K562 (cell line): ENCODE data around the gene TTC32. TPM values are rescaled to one million over a fixed set of nuclear protein-coding genes. Genes with fewer than 3 reads are reported as not detected.
"Not testable (repeated sequence)": the region's sequence is repeated elsewhere in the genome, so short reads cannot be mapped to it uniquely, and the experiment has no call there.

Experiments used
- ATAC-seq: fragments of 200-7000 bp; cut with Tn5 transposase; 3 replicates; pipeline ENCODE4 v1.9.1; 2020; ENCODE audit warnings: moderate library complexity
- BruUV-seq: library from RNA; stranded (reverse); fragments of 400-500 nt; replicated peaks from 2 replicates; lab custom pipeline; 2021; lab: Mats Ljungman, UMichigan
- CTCF ChIA-PET: fragments of 300-600 bp; formaldehyde crosslinking; extraction: SDS; loops from one replicate; lab custom pipeline; 2021; ENCODE audit warnings: low intra/inter-chr PET ratio; lab: Yijun Ruan, JAX
- POLR2A ChIA-PET: fragments of 300-600, 350-650 bp; sonication (Branson Sonifier 250); formaldehyde crosslinking; extraction: SDS; loops from one replicate; lab custom pipeline; 2021; ENCODE audit warnings: antibody characterized with exemption, inconsistent platforms; lab: Yijun Ruan, JAX
- DNase-seq, 4 experiments: peaks; one replicate each; pipeline versions ENCODE4 v3.0.0 to v3.0.0-alpha.2; 2011 to 2018; ENCODE audit warnings: low spot score in 3 of 4, mixed read lengths in 3 of 4; ENCODE audit errors: extremely low read depth in 1 of 4
- FAIRE-seq: peaks from 2 replicates; lab custom pipeline; 2011; peaks lifted over from hg19 to GRCh38; lab: Jason Lieb, UNC
- H2AFZ ChIP-seq: 2 replicates; pipeline ENCODE4 v1.6.0; 2011; ENCODE audit warnings: low read depth, low read length, control low read depth, inconsistent platforms
- H3K27ac ChIP-seq: fragments of 200-600 bp; 3 replicates; pipeline ENCODE4 v1.8.0; 2011; ENCODE audit warnings: low read depth, mild to moderate bottlenecking, control low read depth, inconsistent platforms, low read length, moderate library complexity, mixed read lengths; ENCODE audit errors: extremely low read depth
- H3K27me3 ChIP-seq, 2 experiments: fragments of 300-600 bp in 1 of 2; 2 replicates in 1 of 2; 3 replicates in 1 of 2; pipeline versions ENCODE4 v1.6.0 to v1.8.0; 2011; ENCODE audit warnings: inconsistent platforms in 2 of 2, low read length in 2 of 2, mild to moderate bottlenecking in 1 of 2, mixed read lengths in 1 of 2, moderate library complexity in 1 of 2; ENCODE audit not compliant: control insufficient read depth in 2 of 2, insufficient read depth in 2 of 2
- H3K36me3 ChIP-seq: fragments of 300-600 bp; 3 replicates; pipeline ENCODE4 v1.8.0; 2011; ENCODE audit warnings: mild to moderate bottlenecking, low read length, inconsistent platforms; ENCODE audit not compliant: control insufficient read depth, insufficient read depth
- H3K4me1 ChIP-seq, 2 experiments: fragments of 200-600 bp in 1 of 2; replicated peaks in 1 of 2; 2 replicates in 1 of 2; 3 replicates in 1 of 2; pipeline versions ENCODE4 v1.5.1 to v1.8.0; 2011; ENCODE audit warnings: inconsistent platforms in 2 of 2, low read length in 2 of 2, mild to moderate bottlenecking in 1 of 2, mixed read lengths in 1 of 2, moderate library complexity in 1 of 2; ENCODE audit not compliant: control insufficient read depth in 2 of 2, insufficient read depth in 2 of 2
- H3K4me2 ChIP-seq: 2 replicates; pipeline ENCODE4 v1.6.1; 2011; ENCODE audit warnings: low read length, control low read depth, inconsistent platforms, mixed read lengths; ENCODE audit not compliant: insufficient read depth
- H3K4me3 ChIP-seq: fragments of 200-600 bp; sonication (generic), shearing (Covaris generic); 2 replicates; pipeline ENCODE4 v1.5.1; 2016; ENCODE audit warnings: control low read depth, inconsistent platforms
- H3K79me2 ChIP-seq: fragments of 200-600 bp; 3 replicates; pipeline ENCODE4 v1.8.0; 2011; ENCODE audit warnings: low read length, inconsistent platforms; ENCODE audit not compliant: control insufficient read depth, insufficient read depth
- H3K9ac ChIP-seq, 2 experiments: 2 replicates each; pipeline versions ENCODE4 v1.6.0 to v1.6.1; 2011; ENCODE audit warnings: low read depth in 2 of 2, low read length in 2 of 2, control low read depth in 1 of 2, inconsistent platforms in 1 of 2, mild to moderate bottlenecking in 1 of 2, mixed read lengths in 1 of 2; ENCODE audit not compliant: insufficient read depth in 1 of 2
- H3K9me1 ChIP-seq: one replicate; pipeline ENCODE4 v1.6.0; 2011; ENCODE audit warnings: inconsistent platforms, mild to moderate bottlenecking, low read length, moderate library complexity; ENCODE audit not compliant: control insufficient read depth, insufficient read depth
- H3K9me3 ChIP-seq: replicated peaks from 2 replicates; pipeline ENCODE4 v1.5.1; 2011; ENCODE audit warnings: low read depth, low read length, inconsistent platforms; ENCODE audit not compliant: control insufficient read depth, insufficient read depth
- H4K20me1 ChIP-seq: replicated peaks from 2 replicates; pipeline ENCODE4 v1.6.1; 2011; ENCODE audit warnings: low read length, inconsistent platforms, mixed read lengths; ENCODE audit not compliant: control insufficient read depth, insufficient read depth
- CC2D1A ChIP-seq: fragments of 450-650 bp; IDR thresholded peaks from 2 replicates; pipeline ENCODE4 v1.6.1; 2017; ENCODE audit warnings: mild to moderate bottlenecking
- CHAMP1 ChIP-seq: fragments of 450-650 bp; IDR thresholded peaks from 2 replicates; pipeline ENCODE4 v1.6.1; 2016; ENCODE audit warnings: mild to moderate bottlenecking
- CHD2 ChIP-seq: IDR thresholded peaks from 2 replicates; pipeline ENCODE4 v1.6.1; 2011; ENCODE audit warnings: low read depth, low read length
- CREB3L1 ChIP-seq: fragments of 450-650 bp; IDR thresholded peaks from 2 replicates; pipeline ENCODE4 v1.6.1; 2014; ENCODE audit warnings: low read depth, mild to moderate bottlenecking, moderate library complexity, borderline replicate concordance
- CTBP1 ChIP-seq: fragments of 450-650 bp; IDR thresholded peaks from 2 replicates; pipeline ENCODE4 v1.6.1; 2016; ENCODE audit warnings: borderline replicate concordance
- FOXM1 ChIP-seq, 2 experiments: fragments of 450-650 bp in 1 of 2; sonication (generic) in 1 of 2; formaldehyde crosslinking in 1 of 2; IDR thresholded peaks; 2 replicates each; pipeline versions ENCODE4 v1.6.1 to v1.9.0; 2017 to 2022; ENCODE audit warnings: low read depth in 2 of 2, mild to moderate bottlenecking in 2 of 2, missing genetic modification reagents in 1 of 2, moderate library complexity in 1 of 2
- HMBOX1 ChIP-seq: sonication (generic); IDR thresholded peaks from 2 replicates; pipeline ENCODE4 v1.6.1; 2016
- MEIS2 ChIP-seq: fragments of 450-650 bp; IDR thresholded peaks from 2 replicates; pipeline ENCODE4 v1.6.1; 2014; ENCODE audit warnings: mild to moderate bottlenecking; ENCODE audit not compliant: partially characterized antibody
- PKNOX1 ChIP-seq: fragments of 450-650 bp; IDR thresholded peaks from 2 replicates; pipeline ENCODE4 v1.6.1; 2016
- RBM25 ChIP-seq: fragments of 200-400 bp; formaldehyde crosslinking; IDR thresholded peaks from 2 replicates; pipeline ENCODE4 v1.6.1; 2018; ENCODE audit warnings: low read length, low read depth, moderate library complexity; ENCODE audit not compliant: severe bottlenecking
- RCOR1 ChIP-seq, 2 experiments: IDR thresholded peaks; 2 replicates each; pipeline ENCODE4 v1.6.1; 2012; ENCODE audit warnings: low read depth in 2 of 2, low read length in 2 of 2, borderline replicate concordance in 1 of 2, improper control_type of control experiment in 1 of 2
- SPI1 ChIP-seq: IDR thresholded peaks from 2 replicates; pipeline ENCODE4 v1.6.1; 2011; ENCODE audit warnings: low read depth, low read length, control low read depth, borderline replicate concordance
- TBP ChIP-seq: optimal IDR thresholded peaks from 2 replicates; pipeline ENCODE3; 2011; ENCODE audit warnings: low read depth, low read length, improper control_type of control experiment
- WGBS: fragments of 100-300 bp; shearing (Covaris generic); methylation state at CpG from one replicate; pipeline ENCODE4 v1.1.6; 2016; ENCODE audit warnings: low coverage, mixed read lengths; ENCODE audit not compliant: insufficient coverage; ENCODE audit errors: missing lambda C conversion rate; 5-methylcytosine and 5-hydroxymethylcytosine counted together
- in situ Hi-C: fragments of 300-500 bp; cut with MboI; formaldehyde crosslinking; loops from 4 replicates; pipeline ENCODE4 v1.15.0; 2018; ENCODE audit warnings: inconsistent platforms, mixed read lengths
- intact Hi-C: fragments of 100-400 bp; cut with micrococcal nuclease; formaldehyde crosslinking; loops from 2 replicates; pipeline ENCODE4 v1.14.2; 2022
- polyA plus RNA-seq, 8 experiments: library from polyadenylated mRNA; depleted of rRNA in 4 of 8; stranded (reverse) in 5 of 8; unstranded in 3 of 8; fragments of >200 nt; fragmentation: Nextera tagmentation in 2 of 8; fragmentation: Illumina TruSeq in 1 of 8; extraction: Ambion mirVana in 2 of 8; extraction: Trizol in 1 of 8; gene quantifications; 2 replicates each; pipeline versions ENCODE4 v1.2.1 to v1.2.3, GENCODE V29; 2011 to 2014; ENCODE audit warnings: inconsistent platforms in 1 of 8, missing spikeins in 1 of 8
- total RNA-seq, 7 experiments: library from RNA; depleted of rRNA in 6 of 7; stranded (reverse); fragments of >200 nt in 6 of 7; fragmentation: Illumina TruSeq in 2 of 7; extraction: Trizol in 2 of 7; gene quantifications; 2 replicates each; pipeline versions ENCODE4 v1.2.1 to v1.2.3, GENCODE V29; 2011 to 2021; ENCODE audit warnings: low replicate concordance in 1 of 7

TTC32 gene
- total and polyA plus RNA-seq, 9 of the 15 experiments (the other 6 are each of a cell fraction or from before 2014, with no cell fraction given), result 27.6 to 71.4 (median 52.6) TPM

- H2AFZ ChIP-seq; CTCF ChIA-PET; H3K4me3 ChIP-seq; H3K27me3 ChIP-seq; H3K4me2 ChIP-seq; H4K20me1 ChIP-seq; in situ Hi-C loops; H3K9me3 ChIP-seq; H3K9me1 ChIP-seq; H3K27ac ChIP-seq; H3K9ac ChIP-seq; H3K36me3 ChIP-seq; intact Hi-C loops; BruUV-seq; TF ChIP-seq FOXM1 (CRISPR knock-in tag; IDR thresholded peaks at IDR 0.05; ENCODE audit: low read depth): not testable (repeated sequence)
- Histone ChIP-seq H3K4me1 (peaks cover 2 to 14% of the 10 kb centered on the region in 2 experiments; a peak in 4 of 5 replicates), H3K79me2 (peaks cover 47% of the 10 kb centered on the region)
- DNase-seq (peak in 1 of 4 experiments; percentile 41), ATAC-seq (peak; percentile 7; the same call in 2 of the 3 replicates), FAIRE-seq (peak; percentile 19)
- WGBS, result 28% methylated on average over 4 of the region's 4 CpGs
- POLR2A ChIA-PET, result interaction anchor here (0.8 to 3.1 kb wide), 4 partner anchors 8 to 254 kb away, joined by 3 to 13 read pairs (median 6); partner anchors contain the start of gene TTC32
- 0 out of 4 replicates have a peak, but pooled peaks of 1 of the 2 experiments have one; percentile 41 for TF ChIP-seq RCOR1 (IDR thresholded peaks at IDR 0.05; ENCODE audit: borderline replicate concordance in 1 of 2, low read depth in 2 of 2, low read length in 2 of 2)
- TF ChIP-seq SPI1, result peak; percentile 42; the same call in 1 of the 2 replicates
- TF ChIP-seq HMBOX1, result 0 out of 2 replicates have a peak, but pooled peaks have one; percentile 22
- peak; percentile 40; the same call in 1 of the 2 replicates for TF ChIP-seq CHAMP1
- TF ChIP-seq MEIS2, result peak; percentile 20
- 0 out of 2 replicates have a peak, but pooled peaks have one; percentile 21 for TF ChIP-seq FOXM1 (IDR thresholded peaks at IDR 0.05; ENCODE audit: low read depth)
- TF ChIP-seq PKNOX1, result peak; percentile 51
- peak; percentile 32 for TF ChIP-seq TBP
- TF ChIP-seq CTBP1, result peak; percentile 31; the same call in 1 of the 2 replicates
- 0 out of 2 replicates have a peak, but pooled peaks have one; percentile 38 for TF ChIP-seq CREB3L1
- TF ChIP-seq CHD2, result peak; percentile 91
- TF ChIP-seq RBM25, result peak; percentile 64
- TF ChIP-seq CC2D1A, result peak; percentile 62; the same call in 1 of the 2 replicates
Measured at GRCh38 chr2:19891971-19892370, 9.8 kb downstream of the TTC32 start.
